ENCODE data around the gene CDC42EP2. TPM values are rescaled to one million over a fixed set of nuclear protein-coding genes. Genes with fewer than 3 reads are reported as not detected.

Gene CDC42EP2
- total RNA-seq, 3 donors from 2014 or later (not counting 1 experiment from before 2014, with no cell fraction given), result 1.4 to 1.5 (median 1.5) TPM

GRCh38 chr11:65279741-65280440, 34.8 kb upstream of the CDC42EP2 start:
- Mint-ChIP-seq H3K4me3 (no peak overlapping the region), H3K27ac (peak overlapping the region in 1 of 2 donors; percentile 9), H3K9me3 (no peaks in the 10 kb centered on the region), H3K36me3 (peaks cover 7% of the 10 kb centered on the region), H3K4me1 (no peaks in the 10 kb centered on the region), H3K27me3 (ENCODE audit: low read depth in 2 of 2) (no peaks in the 10 kb centered on the region)
- DNase-seq (peak in 1 of 2 donors; percentile 78), ATAC-seq (no peak)
- 68% methylated on average over 5 of the region's 5 CpGs for WGBS (ENCODE audit: insufficient coverage)
- Histone ChIP-seq H3K36me3 (ENCODE audit: control insufficient read depth, insufficient read depth, low read length) (peaks cover 68% of the 10 kb centered on the region), H3K27me3 (ENCODE audit: control insufficient read depth, insufficient read depth, low read length) (no peaks in the 10 kb centered on the region), H3K9me3 (ENCODE audit: control insufficient read depth, insufficient read depth, low read length) (no peaks in the 10 kb centered on the region), H3K27ac (ENCODE audit: low read length) (no peak overlapping the region), H3K4me1 (ENCODE audit: control insufficient read depth, insufficient read depth, low read length) (no peaks in the 10 kb centered on the region), H3K4me3 (ENCODE audit: low read length) (no peak overlapping the region)
- no peak for TF ChIP-seq CTCF (IDR thresholded peaks at IDR 0.05)
- intact Hi-C loops (cut with micrococcal nuclease), result no loop called here

GRCh38 chr11:65280646-65281045, 34.0 kb upstream of the CDC42EP2 start:
- H3K4me1 ChIP-seq (ENCODE audit: control insufficient read depth, insufficient read depth, low read length), result no peaks in the 10 kb centered on the region
- Mint-ChIP-seq H3K4me1 (no peaks in the 10 kb centered on the region), H3K9me3 (no peaks in the 10 kb centered on the region), H3K4me3 (no peak overlapping the region), H3K27me3 (ENCODE audit: low read depth in 2 of 2) (no peaks in the 10 kb centered on the region), H3K27ac (no peak overlapping the region), H3K36me3 (peaks cover 7% of the 10 kb centered on the region)
- H3K36me3 ChIP-seq (ENCODE audit: control insufficient read depth, insufficient read depth, low read length), result peaks cover 68% of the 10 kb centered on the region
- ATAC-seq (no peak), DNase-seq (no peak)
- H3K27ac ChIP-seq (ENCODE audit: low read length), result no peak overlapping the region
- no peaks in the 10 kb centered on the region for H3K9me3 ChIP-seq (ENCODE audit: control insufficient read depth, insufficient read depth, low read length)
- WGBS (ENCODE audit: insufficient coverage), result over 99% methylated on average over 4 of the region's 4 CpGs
- no peak for TF ChIP-seq CTCF (IDR thresholded peaks at IDR 0.05)
- intact Hi-C loops (cut with micrococcal nuclease), result no loop called here
- H3K4me3 ChIP-seq (ENCODE audit: low read length), result no peak overlapping the region
- H3K27me3 ChIP-seq (ENCODE audit: control insufficient read depth, insufficient read depth, low read length), result no peaks in the 10 kb centered on the region

- Histone ChIP-seq H3K27ac (ENCODE audit: low read length) (no peak overlapping the region), H3K4me1 (ENCODE audit: control insufficient read depth, insufficient read depth, low read length) (peaks cover 6% of the 10 kb centered on the region), H3K36me3 (ENCODE audit: control insufficient read depth, insufficient read depth, low read length) (peaks cover 44% of the 10 kb centered on the region), H3K9me3 (ENCODE audit: control insufficient read depth, insufficient read depth, low read length) (no peaks in the 10 kb centered on the region), H3K27me3 (ENCODE audit: control insufficient read depth, insufficient read depth, low read length) (no peaks in the 10 kb centered on the region), H3K4me3 (ENCODE audit: low read length) (no peak overlapping the region)
- no peaks in the 10 kb centered on the region for H3K4me1 Mint-ChIP-seq
- no peak overlapping the region for H3K4me3 Mint-ChIP-seq
- DNase-seq, result no peak
- peaks cover 14% of the 10 kb centered on the region for H3K36me3 Mint-ChIP-seq
- no peak for ATAC-seq
- no peak for TF ChIP-seq CTCF (IDR thresholded peaks at IDR 0.05)
- H3K9me3 Mint-ChIP-seq, result no peaks in the 10 kb centered on the region
- intact Hi-C loops (cut with micrococcal nuclease), result no loop called here
- no peaks in the 10 kb centered on the region for H3K27me3 Mint-ChIP-seq (ENCODE audit: low read depth in 2 of 2)
- 93% methylated on average over 4 of the region's 4 CpGs for WGBS (ENCODE audit: insufficient coverage)
- H3K27ac Mint-ChIP-seq, result no peak overlapping the region
These were observed 28.0 kb upstream of the CDC42EP2 start for GRCh38 chr11:65286686-65287085.

- TF ChIP-seq CTCF (IDR thresholded peaks at IDR 0.05), result no peak
- no peak overlapping the region for H3K4me3 ChIP-seq (ENCODE audit: low read length)
- peaks cover 38% of the 10 kb centered on the region for H3K36me3 ChIP-seq (ENCODE audit: control insufficient read depth, insufficient read depth, low read length)
- Mint-ChIP-seq H3K4me1 (no peaks in the 10 kb centered on the region), H3K36me3 (peaks cover 14% of the 10 kb centered on the region), H3K9me3 (no peaks in the 10 kb centered on the region), H3K27me3 (ENCODE audit: low read depth in 2 of 2) (no peaks in the 10 kb centered on the region), H3K27ac (no peak overlapping the region), H3K4me3 (no peak overlapping the region)
- peaks cover 6% of the 10 kb centered on the region for H3K4me1 ChIP-seq (ENCODE audit: control insufficient read depth, insufficient read depth, low read length)
- WGBS (ENCODE audit: insufficient coverage), result 86% methylated on average over 2 of the region's 2 CpGs
- ATAC-seq (no peak), DNase-seq (no peak)
- no peaks in the 10 kb centered on the region for H3K27me3 ChIP-seq (ENCODE audit: control insufficient read depth, insufficient read depth, low read length)
- intact Hi-C loops (cut with micrococcal nuclease), result no loop called here
- H3K27ac ChIP-seq (ENCODE audit: low read length), result no peak overlapping the region
- no peaks in the 10 kb centered on the region for H3K9me3 ChIP-seq (ENCODE audit: control insufficient read depth, insufficient read depth, low read length)
These were observed 27.1 kb upstream of the CDC42EP2 start for GRCh38 chr11:65287601-65288000.

Measured in natural killer cell (primary cell).